Measurements from ENCODE around the gene ASH1L. TPM values are rescaled to one million over a fixed set of nuclear protein-coding genes. Genes with fewer than 3 reads are reported as not detected.

Gene ASH1L
- total and polyA plus RNA-seq, 2 donors (not counting 3 experiments of a cell fraction or from before 2014, with no cell fraction given) = 11.6 to 29.2 TPM

GRCh38 chr1:155324037-155324716 is 238.4 kb downstream of the ASH1L start:
- Histone ChIP-seq H2AFZ (ENCODE audit: low read depth, low read length) (peak overlapping the region; percentile 61), H3K79me2 (ENCODE audit: control insufficient read depth, insufficient read depth, low read length) (no peaks in the 10 kb centered on the region), H3K4me1 (ENCODE audit: control insufficient read depth, extremely low read depth, insufficient read depth, low read length) (peaks cover 41% of the 10 kb centered on the region), H3K36me3 (ENCODE audit: control insufficient read depth in 2 of 2, extremely low read depth in 1 of 2, insufficient read depth in 2 of 2, low read length in 2 of 2) (peaks cover 5 to 14% of the 10 kb centered on the region in 2 experiments), H3K27me3 (ENCODE audit: control insufficient read depth in 2 of 2, insufficient read depth in 2 of 2, low read length in 2 of 2) (no peaks in the 10 kb centered on the region), H4K20me1 (replicated peaks; ENCODE audit: control insufficient read depth, extremely low read depth, insufficient read depth, low read length) (no peaks in the 10 kb centered on the region), H3K27ac (ENCODE audit: insufficient read depth, low read depth, low read length) (peak overlapping the region; percentile 40), H3K9me3 (replicated peaks; ENCODE audit: control insufficient read depth, insufficient read depth, low read length) (no peaks in the 10 kb centered on the region), H3K9me1 (replicated peaks; ENCODE audit: control insufficient read depth, extremely low read depth, insufficient read depth, low read length) (no peaks in the 10 kb centered on the region), H3K9ac (replicated peaks; ENCODE audit: extremely low read depth, insufficient read depth, low read length) (peak overlapping the region; percentile 10), H3K4me2 (ENCODE audit: insufficient read depth, low read length) (peak overlapping the region; percentile 88), H3K4me3 (replicated peaks in 1 of 3; ENCODE audit: insufficient read depth in 1 of 3, low read depth in 1 of 3, low read length in 3 of 3) (peak overlapping the region; percentile 61 to 76 (median 70))
- BruUV-seq (replicated peaks) = no TSS peak
- CTCF ChIA-PET = interaction anchor here (0.5 to 7.2 kb wide), 14 partner anchors 10 to 180 kb away, joined by 3 to 115 read pairs (median 6); partner anchors contain the start of genes CLK2, FDPS, KRTCAP2 and THBS3
- FAIRE-seq (peak; percentile 97), DNase-seq (ENCODE audit: low read depth, low spot score) (peak; percentile 95)
- POLR2A ChIA-PET = interaction anchor here (0.6 to 2.6 kb wide), 4 partner anchors 16 to 239 kb away, joined by 4 to 12 read pairs (median 4); partner anchors contain the start of genes ASH1L, CLK2 and FDPS
- dilution Hi-C loops (cut with MboI; ENCODE audit: extremely low pct_ligation_motif_present, low sequenced_read_pairs) = no loop called here
- intact Hi-C loops (cut with micrococcal nuclease) = loop anchor here (1.0 to 5.0 kb wide), 4 partner anchors 116 to 323 kb away; partner anchors contain the start of genes ASH1L and MTX1
- TF ChIP-seq FOS (IDR thresholded peaks at IDR 0.05; ENCODE audit: borderline replicate concordance, insufficient read depth, low read length) (no peak), MAX (IDR thresholded peaks at IDR 0.05; ENCODE audit: insufficient read depth, insufficient read length) (peak; percentile 96), EZH2 (IDR thresholded peaks at IDR 0.05; ENCODE audit: borderline replicate concordance, low read depth, low read length, severe bottlenecking) (no peak), POLR2AphosphoS5 (IDR thresholded peaks at IDR 0.05; ENCODE audit: insufficient read depth, low read depth, low read length) (peak; percentile 59), POLR2A (IDR thresholded peaks at IDR 0.05; ENCODE audit: low read depth, low read length) (peak; percentile 56), MYC (IDR thresholded peaks at IDR 0.05; ENCODE audit: low read depth, low read length) (no peak), JUN (IDR thresholded peaks at IDR 0.05; ENCODE audit: borderline replicate concordance, insufficient read depth, insufficient read length, low read depth) (no peak), CTCF (IDR thresholded peaks at IDR 0.05; ENCODE audit: extremely low read depth in 1 of 2, insufficient read depth in 1 of 2, low read depth in 1 of 2, low read length in 2 of 2) (no peak), GATA2 (IDR thresholded peaks at IDR 0.05; ENCODE audit: insufficient read depth, insufficient read length, low read depth, low read length) (no peak)

All from endothelial cell of umbilical vein (primary cell).